DOHH2 (cell line): ENCODE data around the gene CLDN3.

ENCODE experiments used
- EZH2phosphoT487 ChIP-seq: fragments of 200-600 bp; sonication (generic); IDR thresholded peaks from 2 replicates; pipeline ENCODE4 v1.6.1; 2017; ENCODE audit warnings: borderline replicate concordance, mild to moderate bottlenecking, antibody characterized with exemption, low read length, moderate library complexity, mixed read lengths
- TF ChIP-seq, protein P1 (sequence below): fragments of 200-600 bp; sonication (generic); IDR thresholded peaks from one replicate; pipeline ENCODE4 v1.5.1; 2014; ENCODE audit warnings: antibody characterized with exemption, mild to moderate bottlenecking, low read depth, low read length; ENCODE audit not compliant: poor library complexity, severe bottlenecking

DNA sequence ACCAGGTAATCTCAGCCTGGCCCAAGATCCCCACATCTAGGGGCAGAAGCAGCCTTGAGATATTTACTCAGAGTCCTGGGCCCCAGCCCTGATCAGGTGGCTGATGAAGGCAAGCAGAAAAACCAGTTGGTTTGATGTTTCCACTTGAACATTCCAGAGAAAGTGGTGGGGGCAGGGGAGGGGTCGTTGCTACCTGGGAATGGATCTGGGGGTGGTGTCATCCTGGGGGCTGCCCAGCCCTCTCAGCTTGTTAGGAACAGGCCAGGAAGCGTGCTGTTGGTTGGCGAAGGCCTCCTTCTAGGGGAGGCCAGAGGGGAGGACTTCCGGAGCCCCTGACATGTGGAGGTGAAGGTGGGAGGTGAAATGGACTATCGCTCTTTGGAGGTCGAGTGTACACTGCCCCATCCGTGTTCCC, 27.7 kb downstream of the CLDN3 start:
- TF ChIP-seq, protein P1, sequence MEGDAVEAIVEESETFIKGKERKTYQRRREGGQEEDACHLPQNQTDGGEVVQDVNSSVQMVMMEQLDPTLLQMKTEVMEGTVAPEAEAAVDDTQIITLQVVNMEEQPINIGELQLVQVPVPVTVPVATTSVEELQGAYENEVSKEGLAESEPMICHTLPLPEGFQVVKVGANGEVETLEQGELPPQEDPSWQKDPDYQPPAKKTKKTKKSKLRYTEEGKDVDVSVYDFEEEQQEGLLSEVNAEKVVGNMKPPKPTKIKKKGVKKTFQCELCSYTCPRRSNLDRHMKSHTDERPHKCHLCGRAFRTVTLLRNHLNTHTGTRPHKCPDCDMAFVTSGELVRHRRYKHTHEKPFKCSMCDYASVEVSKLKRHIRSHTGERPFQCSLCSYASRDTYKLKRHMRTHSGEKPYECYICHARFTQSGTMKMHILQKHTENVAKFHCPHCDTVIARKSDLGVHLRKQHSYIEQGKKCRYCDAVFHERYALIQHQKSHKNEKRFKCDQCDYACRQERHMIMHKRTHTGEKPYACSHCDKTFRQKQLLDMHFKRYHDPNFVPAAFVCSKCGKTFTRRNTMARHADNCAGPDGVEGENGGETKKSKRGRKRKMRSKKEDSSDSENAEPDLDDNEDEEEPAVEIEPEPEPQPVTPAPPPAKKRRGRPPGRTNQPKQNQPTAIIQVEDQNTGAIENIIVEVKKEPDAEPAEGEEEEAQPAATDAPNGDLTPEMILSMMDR = no peak
- no peak for TF ChIP-seq EZH2phosphoT487
